Dermis microvascular lymphatic vessel endothelial cell (primary cell): Measurements from ENCODE around the gene IGFBP4. TPM values are rescaled to one million over a fixed set of nuclear protein-coding genes. Genes with fewer than 3 reads are reported as not detected.

Source experiments
- DNase-seq, 2 donors: peaks; one replicate each; pipeline versions ENCODE4 v3.0.0 to v3.0.0-alpha.2; 2010; ENCODE audit warnings: low read depth in 2 of 2
- total RNA-seq: library from RNA; depleted of rRNA; stranded (reverse); fragments of >200 nt; gene quantifications from 2 replicates; pipeline ENCODE4 v1.2.1, GENCODE V29; 2014

IGFBP4 gene
- total RNA-seq, 1 donor from 2014 or later = 189 TPM

- DNase-seq = no peak
These were observed 27.9 kb downstream of the IGFBP4 start for GRCh38 chr17:40470932-40471828.

GRCh38 chr17:40471846-40472732, 28.8 kb downstream of the IGFBP4 start:
- no peak for DNase-seq

GRCh38 chr17:40472733-40473452, 29.6 kb downstream of the IGFBP4 start:
- no peak for DNase-seq

DNA sequence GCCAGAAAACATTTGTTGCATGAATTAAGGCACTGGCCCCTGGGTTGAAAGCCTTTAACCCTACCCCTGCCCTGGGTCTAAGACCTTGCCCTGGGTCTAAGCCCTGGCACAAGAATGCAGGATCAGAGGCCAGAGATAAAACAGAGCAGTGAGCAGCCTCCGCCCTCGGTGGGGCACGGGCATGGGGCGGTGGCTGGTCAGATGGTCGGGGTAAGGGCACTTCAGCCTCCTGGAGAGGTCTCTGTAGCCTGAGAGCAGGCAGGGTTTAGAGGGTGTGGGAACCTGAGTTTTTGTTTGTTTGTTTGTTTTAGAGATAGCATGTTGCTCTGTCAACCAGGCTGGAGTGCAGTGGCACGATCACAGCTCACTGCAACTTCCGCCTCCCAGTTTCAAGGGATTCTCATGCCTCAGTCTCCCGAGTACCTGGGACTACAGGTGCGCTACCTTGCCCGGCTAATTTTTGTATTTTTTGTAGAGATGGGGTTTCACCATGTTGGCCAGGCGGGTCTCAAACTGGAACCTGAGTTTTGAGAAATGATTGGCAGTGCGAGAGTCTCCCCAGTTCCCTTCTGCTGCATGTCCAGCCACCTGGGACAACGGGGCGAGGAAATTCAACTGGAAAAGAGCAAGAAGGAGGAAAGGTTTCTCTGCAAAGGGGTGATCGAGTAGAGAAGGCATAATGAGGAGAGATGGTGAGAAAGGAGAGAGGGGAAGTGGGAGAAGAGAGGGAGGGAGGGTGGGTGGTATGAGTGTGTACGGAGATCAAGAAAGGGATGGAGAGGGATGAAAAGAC, 30.5 kb downstream of the IGFBP4 start:
- no peak for DNase-seq

- no peak for DNase-seq
These were observed 31.3 kb downstream of the IGFBP4 start for GRCh38 chr17:40474419-40475002.

- no peak for DNase-seq
These were observed 32.1 kb downstream of the IGFBP4 start for GRCh38 chr17:40475234-40475908.

DNA sequence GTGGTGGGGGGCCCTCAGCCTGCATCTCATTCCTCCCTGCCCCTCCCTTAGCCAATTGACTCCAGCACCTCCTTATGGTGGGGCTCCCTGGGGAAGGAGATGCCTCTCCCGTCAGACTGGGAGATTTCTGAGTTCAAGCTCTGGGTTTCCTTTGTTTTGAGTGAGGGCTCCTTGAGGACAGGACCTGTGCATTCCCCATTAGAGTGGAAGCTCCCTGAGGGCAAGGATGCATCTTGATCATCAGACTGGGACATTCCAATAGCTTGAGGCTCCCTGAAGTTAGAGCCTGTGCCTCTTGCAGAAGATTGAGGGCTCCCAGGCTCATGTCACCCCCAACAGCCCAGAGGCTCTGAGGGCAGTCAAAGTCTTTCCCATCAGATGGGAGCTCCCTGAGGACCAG, 34.5 kb downstream of the IGFBP4 start:
- no peak for DNase-seq

GRCh38 chr17:40478486-40478885, 35.2 kb downstream of the IGFBP4 start:
- no peak for DNase-seq

- no peak for DNase-seq
These were observed 36.7 kb downstream of the IGFBP4 start for GRCh38 chr17:40479754-40480480.

GRCh38 chr17:40480501-40481003, 37.3 kb downstream of the IGFBP4 start:
- peak in 1 of 2 donors; percentile 16 for DNase-seq

- no peak for DNase-seq
These were observed 37.9 kb downstream of the IGFBP4 start for GRCh38 chr17:40481106-40481505.

GRCh38 chr17:40482722-40483121, 39.5 kb downstream of the IGFBP4 start:
- no peak for DNase-seq

GRCh38 chr17:40483679-40484078, 40.4 kb downstream of the IGFBP4 start:
- no peak for DNase-seq

DNA sequence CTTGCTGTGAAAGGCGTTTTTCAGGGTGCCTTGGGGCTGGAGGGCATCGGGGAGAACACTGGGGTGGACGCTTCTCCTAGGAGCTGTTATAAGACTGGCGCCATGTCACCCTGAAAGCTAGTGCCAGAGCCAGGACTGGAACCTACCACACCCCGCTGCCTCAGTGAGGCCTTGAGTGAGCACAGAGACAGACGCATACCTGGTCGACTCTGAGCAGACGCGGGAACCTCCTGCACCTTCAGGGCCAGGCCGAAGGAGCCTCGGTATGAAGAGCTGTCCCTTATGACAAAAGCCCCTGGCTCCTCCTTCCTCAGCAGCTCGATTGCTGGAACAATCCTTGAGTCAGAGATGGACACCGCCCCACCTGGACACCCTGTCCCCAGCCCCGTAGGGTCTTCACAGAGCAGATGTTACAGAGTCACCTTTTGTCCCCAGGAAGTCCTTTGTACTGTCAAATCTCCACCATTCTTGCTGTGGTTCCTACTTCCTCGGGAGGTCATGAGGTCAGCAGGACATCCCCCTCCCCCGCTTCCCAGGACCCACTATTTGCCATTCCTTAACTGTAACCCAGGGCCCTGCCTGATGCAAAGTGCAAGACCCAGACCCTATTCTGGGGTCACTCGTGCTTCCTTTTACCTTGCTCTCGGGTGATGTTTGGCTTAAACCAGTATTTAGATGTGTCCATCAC, 41.2 kb downstream of the IGFBP4 start:
- no peak for DNase-seq

DNA sequence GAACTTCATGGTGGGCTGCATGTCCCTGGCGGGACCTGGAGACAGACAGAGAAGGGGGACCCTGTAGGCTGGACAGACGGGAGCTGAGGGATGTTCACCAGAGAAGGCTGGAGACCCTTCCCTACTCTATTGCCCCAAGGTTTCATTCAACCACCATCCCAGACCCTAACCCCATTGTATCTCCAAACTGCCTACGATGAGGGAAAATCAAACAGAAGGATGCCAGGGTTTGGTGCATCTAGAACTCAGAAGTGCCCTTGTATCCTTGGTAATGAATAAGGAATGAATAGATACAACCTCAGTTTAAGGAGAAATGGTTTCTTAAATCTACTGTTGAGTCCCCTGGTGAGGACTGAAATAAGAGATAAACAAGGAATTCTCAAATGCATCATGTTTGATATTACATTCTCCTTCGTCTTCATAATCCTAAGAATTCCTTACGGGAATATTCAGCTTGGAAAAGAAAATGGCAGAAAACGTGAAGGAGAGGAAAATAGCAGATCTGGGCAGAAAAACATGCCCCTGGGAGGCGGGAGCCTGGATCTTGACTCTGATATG, 41.8 kb downstream of the IGFBP4 start:
- no peak for DNase-seq

DNA sequence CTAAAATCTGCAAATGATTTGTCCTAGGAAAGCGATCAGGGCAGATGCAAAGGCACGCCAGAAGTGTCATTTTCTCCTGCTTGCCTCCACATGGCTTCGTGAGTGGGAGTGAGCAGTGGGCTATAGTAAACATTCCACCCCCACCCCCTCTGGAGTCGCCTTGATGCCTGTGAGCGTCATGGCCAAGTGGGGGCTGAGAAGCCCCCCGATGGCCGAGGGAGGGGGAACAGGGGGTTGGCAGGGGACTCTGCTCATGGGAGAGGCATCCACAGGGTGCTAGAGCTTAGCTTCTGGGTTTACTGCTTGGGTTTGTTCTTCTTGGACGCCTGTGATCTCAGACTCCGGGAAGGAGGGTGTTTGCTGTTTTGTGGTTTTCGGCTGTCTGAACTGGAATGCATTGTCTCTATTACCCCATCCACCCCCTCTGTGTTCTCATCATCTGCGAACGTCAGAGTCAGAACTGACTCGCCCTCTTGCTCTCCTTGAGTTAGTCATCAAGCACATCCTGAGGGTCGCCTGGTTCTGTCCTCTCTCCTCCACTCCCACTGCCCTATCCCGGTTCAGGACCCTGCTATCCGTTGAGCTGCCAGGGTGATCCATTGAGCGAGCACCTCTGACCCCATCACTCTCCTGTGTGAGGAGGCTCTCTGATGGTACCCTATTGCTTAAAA, 42.7 kb downstream of the IGFBP4 start:
- peak in 1 of 2 donors; percentile 52 for DNase-seq

- no peak for DNase-seq
These were observed 43.5 kb downstream of the IGFBP4 start for GRCh38 chr17:40486522-40487370.
